OCI-LY3 (cell line): ENCODE data around the gene COL4A2.

Experiments used
- EZH2phosphoT487 ChIP-seq: fragments of 200-600 bp; shearing (Covaris generic); IDR thresholded peaks from 2 replicates; pipeline ENCODE4 v1.6.1; 2018; ENCODE audit warnings: antibody characterized with exemption, mixed run types, low read depth
- TF ChIP-seq, protein P1 (sequence below): fragments of 200-600, 300-600 bp; sonication (generic); IDR thresholded peaks from 2 replicates; pipeline ENCODE4 v1.5.1; 2014; ENCODE audit warnings: antibody characterized with exemption, low read length, low read depth

- TF ChIP-seq, protein P1, sequence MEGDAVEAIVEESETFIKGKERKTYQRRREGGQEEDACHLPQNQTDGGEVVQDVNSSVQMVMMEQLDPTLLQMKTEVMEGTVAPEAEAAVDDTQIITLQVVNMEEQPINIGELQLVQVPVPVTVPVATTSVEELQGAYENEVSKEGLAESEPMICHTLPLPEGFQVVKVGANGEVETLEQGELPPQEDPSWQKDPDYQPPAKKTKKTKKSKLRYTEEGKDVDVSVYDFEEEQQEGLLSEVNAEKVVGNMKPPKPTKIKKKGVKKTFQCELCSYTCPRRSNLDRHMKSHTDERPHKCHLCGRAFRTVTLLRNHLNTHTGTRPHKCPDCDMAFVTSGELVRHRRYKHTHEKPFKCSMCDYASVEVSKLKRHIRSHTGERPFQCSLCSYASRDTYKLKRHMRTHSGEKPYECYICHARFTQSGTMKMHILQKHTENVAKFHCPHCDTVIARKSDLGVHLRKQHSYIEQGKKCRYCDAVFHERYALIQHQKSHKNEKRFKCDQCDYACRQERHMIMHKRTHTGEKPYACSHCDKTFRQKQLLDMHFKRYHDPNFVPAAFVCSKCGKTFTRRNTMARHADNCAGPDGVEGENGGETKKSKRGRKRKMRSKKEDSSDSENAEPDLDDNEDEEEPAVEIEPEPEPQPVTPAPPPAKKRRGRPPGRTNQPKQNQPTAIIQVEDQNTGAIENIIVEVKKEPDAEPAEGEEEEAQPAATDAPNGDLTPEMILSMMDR = no peak
- TF ChIP-seq EZH2phosphoT487 = no peak
Measured at GRCh38 chr13:110464556-110465333, 157.7 kb downstream of the COL4A2 start.
